Spleen (tissue), 11 donors: Measurements from ENCODE around the gene ERMP1. TPM values are rescaled to one million over a fixed set of nuclear protein-coding genes. Genes with fewer than 3 reads are reported as not detected.

ENCODE experiments used
- DNase-seq: peaks from one replicate; pipeline ENCODE4 v3.0.0-alpha.2; 2020
- H3K27ac ChIP-seq, 8 donors: fragments of 200-600 bp; sonication (generic) in 7 of 8; 1 replicate in 4 of 8; 2 replicates in 4 of 8; pipeline versions ENCODE4 v1.5.0 to v1.8.0; 2016 to 2021; ENCODE audit warnings: inconsistent platforms in 4 of 8, mild to moderate bottlenecking in 4 of 8, moderate library complexity in 1 of 8
- H3K27me3 ChIP-seq, 7 donors: fragments of 200-600 bp; sonication (generic) in 6 of 7; replicated peaks in 1 of 7; 1 replicate in 4 of 7; 2 replicates in 3 of 7; pipeline versions ENCODE4 v1.5.0 to v1.8.0; 2016 to 2021; ENCODE audit warnings: inconsistent platforms in 3 of 7, mild to moderate bottlenecking in 1 of 7
- H3K36me3 ChIP-seq, 6 donors: fragments of 200-600 bp; sonication (generic) in 5 of 6; 1 replicate in 4 of 6; 2 replicates in 2 of 6; pipeline versions ENCODE4 v1.5.0 to v1.8.0; 2016 to 2021; ENCODE audit warnings: inconsistent platforms in 2 of 6
- H3K4me1 ChIP-seq, 6 donors: fragments of 200-600 bp; sonication (generic) in 5 of 6; 1 replicate in 3 of 6; 2 replicates in 3 of 6; pipeline versions ENCODE4 v1.5.0 to v1.8.0; 2016 to 2021; ENCODE audit warnings: inconsistent platforms in 3 of 6
- H3K4me3 ChIP-seq, 8 donors: fragments of 200-600 bp; sonication (generic) in 7 of 8; 1 replicate in 4 of 8; 2 replicates in 4 of 8; pipeline versions ENCODE4 v1.5.0 to v1.8.0; 2016 to 2021; ENCODE audit warnings: inconsistent platforms in 4 of 8, mild to moderate bottlenecking in 4 of 8, moderate library complexity in 2 of 8
- H3K9me3 ChIP-seq, 8 donors: fragments of 200-600 bp; sonication (generic) in 7 of 8; 1 replicate in 4 of 8; 2 replicates in 4 of 8; pipeline versions ENCODE4 v1.5.0 to v1.8.0; 2016 to 2021; ENCODE audit warnings: inconsistent platforms in 4 of 8
- CTCF ChIP-seq, 11 experiments: fragments of 200-600 bp in 7 of 11; fragments of 450-650 bp in 4 of 11; sonication (generic) in 4 of 11; IDR thresholded peaks in 8 of 11; conservative IDR thresholded peaks in 3 of 11; 1 replicate in 7 of 11; 2 replicates in 4 of 11; pipeline versions ENCODE4 v1.4.0 to v1.8.0; 2016 to 2021; ENCODE audit warnings: antibody characterized with exemption in 11 of 11, inconsistent platforms in 4 of 11, mild to moderate bottlenecking in 1 of 11
- POLR2A ChIP-seq, 3 donors: fragments of 450-650 bp; IDR thresholded peaks; one replicate each; pipeline ENCODE4 v1.5.1; 2017; ENCODE audit warnings: antibody characterized with exemption in 3 of 3, mild to moderate bottlenecking in 1 of 3
- POLR2AphosphoS5 ChIP-seq, 3 donors: sonication (generic); formaldehyde crosslinking; IDR thresholded peaks; one replicate each; pipeline ENCODE4 v1.5.1; 2017; ENCODE audit warnings: antibody characterized with exemption in 3 of 3
- WGBS, 5 donors: extraction: QIAGEN DNeasy Blood & Tissue Kit in 3 of 5; methylation state at CpG; one replicate each; pipeline versions ENCODE4 v1.1.5 to v1.1.7; 2013 to 2018; 5-methylcytosine and 5-hydroxymethylcytosine counted together
- intact Hi-C: fragments of 100-400 bp; cut with DNase I; formaldehyde crosslinking; loops from one replicate; pipeline ENCODE4 v1.15.0; 2023; ENCODE audit warnings: low total_unique reads
- polyA plus RNA-seq, 3 donors: library from polyadenylated mRNA; stranded (reverse); fragments of 200-250 nt; gene quantifications; one replicate each; pipeline ENCODE4 v1.2.1, GENCODE V29; 2013
- total RNA-seq, 7 donors: library from RNA; depleted of rRNA in 3 of 7; stranded (reverse); fragments of >200 nt in 3 of 7; fragmentation: NEBNext Ultra II Directional in 4 of 7; extraction: Animal tissue kit (Norgen Biotek cat#: 25700) in 4 of 7; gene quantifications; one replicate each; pipeline versions ENCODE4 v1.1.0 to v1.2.1, GENCODE V29; 2016 to 2021
- donor health status: healthy with polysubstance abuse.
- donor health status: DM: no; HTN: no; CAD: no; lungs with moderate emphysema.
- donor health status: DM: no; HTN: no; CAD: no.
- donor health status: Bipolar disorder and iron deficiency.
- donor health status: healthy.
- donor health status: DM: no; HTN: no; CAD: no.
- donor health status: DM: yes; HTN: yes; CAD: no.

ERMP1 gene
- total and polyA plus RNA-seq, 10 donors = 1.9 to 15.5 (median 12.8) TPM

- Histone ChIP-seq H3K36me3 (peaks cover 0 to 11% (median 0%) of the 10 kb centered on the region in 6 donors), H3K9me3 (peaks cover 0 to 5% (median 0%) of the 10 kb centered on the region in 8 donors), H3K4me3 (no peak overlapping the region), H3K4me1 (peaks cover 0 to 13% (median 0%) of the 10 kb centered on the region in 6 donors), H3K27ac (no peak overlapping the region), H3K27me3 (no peaks in the 10 kb centered on the region)
- no peak for TF ChIP-seq CTCF (IDR thresholded peaks at IDR 0.05 in 8 of 11, conservative IDR thresholded peaks at IDR 0.05 in 3 of 11)
- no peak for TF ChIP-seq POLR2A (IDR thresholded peaks at IDR 0.05)
- no peak for TF ChIP-seq POLR2AphosphoS5 (IDR thresholded peaks at IDR 0.05)
- WGBS, 5 donors = 88 to 97% (median 91%) methylated on average over 4 of the region's 4 CpGs
- intact Hi-C loops = no loop called here
- no peak for DNase-seq
These were observed 21.3 kb upstream of the ERMP1 start for GRCh38 chr9:5854063-5854790.

GRCh38 chr9:5853617-5854016 lies 20.7 kb upstream of the ERMP1 start:
- TF ChIP-seq POLR2AphosphoS5 (IDR thresholded peaks at IDR 0.05) (no peak), POLR2A (IDR thresholded peaks at IDR 0.05) (no peak), CTCF (IDR thresholded peaks at IDR 0.05 in 8 of 11, conservative IDR thresholded peaks at IDR 0.05 in 3 of 11) (no peak)
- Histone ChIP-seq H3K27ac (no peak overlapping the region), H3K4me1 (peaks cover 0 to 13% (median 0%) of the 10 kb centered on the region in 6 donors), H3K9me3 (peaks cover 0 to 5% (median 0%) of the 10 kb centered on the region in 8 donors), H3K27me3 (no peaks in the 10 kb centered on the region), H3K4me3 (no peak overlapping the region), H3K36me3 (peaks cover 0 to 11% (median 0%) of the 10 kb centered on the region in 6 donors)
- no peak for DNase-seq
- WGBS, 5 donors = 54 to 71% (median 58%) methylated on average over 2 to 3 of the region's 3 CpGs
- intact Hi-C loops = no loop called here

GRCh38 chr9:5852987-5853386 lies 20.1 kb upstream of the ERMP1 start:
- H3K9me3 ChIP-seq = peaks cover 0 to 5% (median 0%) of the 10 kb centered on the region in 8 donors
- H3K27me3 ChIP-seq = no peaks in the 10 kb centered on the region
- no peak overlapping the region for H3K4me3 ChIP-seq
- intact Hi-C loops = no loop called here
- H3K36me3 ChIP-seq = peaks cover 0 to 11% (median 0%) of the 10 kb centered on the region in 6 donors
- H3K27ac ChIP-seq = no peak overlapping the region
- WGBS, 5 donors = 65 to 84% (median 74%) methylated on average over 1 of the region's 1 CpG
- H3K4me1 ChIP-seq = peaks cover 0 to 13% (median 0%) of the 10 kb centered on the region in 6 donors
- TF ChIP-seq POLR2AphosphoS5 (IDR thresholded peaks at IDR 0.05) = no peak
- TF ChIP-seq CTCF (IDR thresholded peaks at IDR 0.05 in 8 of 11, conservative IDR thresholded peaks at IDR 0.05 in 3 of 11) = no peak
- no peak for DNase-seq

GRCh38 chr9:5851445-5851844 lies 18.5 kb upstream of the ERMP1 start:
- Histone ChIP-seq H3K9me3 (peaks cover 0 to 5% (median 0%) of the 10 kb centered on the region in 8 donors), H3K27ac (no peak overlapping the region), H3K27me3 (no peaks in the 10 kb centered on the region), H3K4me1 (peaks cover 0 to 13% (median 0%) of the 10 kb centered on the region in 6 donors), H3K4me3 (no peak overlapping the region), H3K36me3 (peaks cover 0 to 11% (median 0%) of the 10 kb centered on the region in 6 donors)
- no peak for DNase-seq
- intact Hi-C loops = no loop called here
- TF ChIP-seq CTCF (IDR thresholded peaks at IDR 0.05 in 8 of 11, conservative IDR thresholded peaks at IDR 0.05 in 3 of 11) (no peak), POLR2A (IDR thresholded peaks at IDR 0.05) (no peak), POLR2AphosphoS5 (IDR thresholded peaks at IDR 0.05) (no peak)
- WGBS, 5 donors = 23 to 61% (median 54%) methylated on average over 2 of the region's 2 CpGs
